H9 (cell line): ENCODE results near the gene SLC7A5. TPM values are rescaled to one million over a fixed set of nuclear protein-coding genes. Genes with fewer than 3 reads are reported as not detected.

Experiments used
- DNase-seq: peaks from one replicate; pipeline ENCODE4 v3.0.0-alpha.2; 2017
- H2AFZ ChIP-seq: one replicate; pipeline ENCODE4 v1.6.1; 2013; ENCODE audit warnings: mild to moderate bottlenecking, low read length, control low read depth, moderate library complexity
- H2AK5ac ChIP-seq: 2 replicates; pipeline ENCODE4 v1.6.1; 2013; ENCODE audit warnings: low read length, control low read depth, mixed read lengths; ENCODE audit not compliant: insufficient read length
- H2BK120ac ChIP-seq: one replicate; pipeline ENCODE4 v1.6.1; 2013; ENCODE audit warnings: low read depth, mild to moderate bottlenecking, low read length, control low read depth, inconsistent platforms; ENCODE audit not compliant: poor library complexity, severe bottlenecking
- H2BK12ac ChIP-seq: 2 replicates; pipeline ENCODE4 v1.6.1; 2013; ENCODE audit warnings: low read length, control low read depth, mixed read lengths, low read depth; ENCODE audit not compliant: insufficient read length
- H2BK15ac ChIP-seq: 2 replicates; pipeline ENCODE4 v1.6.1; 2013; ENCODE audit warnings: low read depth, low read length, control low read depth
- H2BK20ac ChIP-seq: one replicate; pipeline ENCODE4 v1.6.1; 2013; ENCODE audit warnings: low read depth, mild to moderate bottlenecking, low read length, control low read depth, inconsistent platforms; ENCODE audit not compliant: poor library complexity, severe bottlenecking
- H2BK5ac ChIP-seq: 2 replicates; pipeline ENCODE4 v1.6.1; 2013; ENCODE audit warnings: low read length, control low read depth, mixed read lengths; ENCODE audit not compliant: insufficient read length
- H3K14ac ChIP-seq: 2 replicates; pipeline ENCODE4 v1.6.1; 2013; ENCODE audit warnings: low read length, control low read depth; ENCODE audit not compliant: insufficient read depth
- H3K18ac ChIP-seq: 2 replicates; pipeline ENCODE4 v1.6.1; 2013; ENCODE audit warnings: low read depth, mild to moderate bottlenecking, mixed read lengths, low read length, control low read depth; ENCODE audit not compliant: insufficient read length
- H3K23ac ChIP-seq: 2 replicates; pipeline ENCODE4 v1.6.1; 2013; ENCODE audit warnings: low read length, control low read depth, mixed read lengths, low read depth; ENCODE audit not compliant: insufficient read length
- H3K23me2 ChIP-seq: 2 replicates; pipeline ENCODE4 v1.6.1; 2013; ENCODE audit warnings: low read depth, mild to moderate bottlenecking, mixed read lengths, low read length, control low read depth; ENCODE audit not compliant: insufficient read length, poor library complexity, severe bottlenecking
- H3K27ac ChIP-seq: 2 replicates; pipeline ENCODE4 v1.5.1; 2013; ENCODE audit warnings: low read length, control low read depth, mixed read lengths, low read depth; ENCODE audit not compliant: insufficient read length
- H3K27me3 ChIP-seq: 2 replicates; pipeline ENCODE4 v1.6.1; 2013; ENCODE audit warnings: low read length, control low read depth, inconsistent platforms; ENCODE audit not compliant: insufficient read depth
- H3K4ac ChIP-seq: 2 replicates; pipeline ENCODE4 v1.6.1; 2013; ENCODE audit warnings: low read depth, mild to moderate bottlenecking, control low read depth, inconsistent platforms, low read length, moderate library complexity
- H3K4me1 ChIP-seq: 2 replicates; pipeline ENCODE4 v1.6.1; 2013; ENCODE audit warnings: low read length, control low read depth, inconsistent platforms; ENCODE audit not compliant: insufficient read depth
- H3K4me2 ChIP-seq: 2 replicates; pipeline ENCODE4 v1.6.1; 2013; ENCODE audit warnings: low read length, control low read depth, mixed read lengths; ENCODE audit not compliant: insufficient read length, insufficient read depth
- H3K56ac ChIP-seq: 2 replicates; pipeline ENCODE4 v1.6.1; 2013; ENCODE audit warnings: low read depth, mild to moderate bottlenecking, mixed read lengths, low read length, control low read depth; ENCODE audit not compliant: insufficient read length
- H3K79me1 ChIP-seq: 2 replicates; pipeline ENCODE4 v1.6.1; 2013; ENCODE audit warnings: low read depth, mild to moderate bottlenecking, moderate library complexity, low read length, control low read depth, inconsistent platforms; ENCODE audit not compliant: insufficient read depth, poor library complexity, severe bottlenecking
- H3K79me2 ChIP-seq: 2 replicates; pipeline ENCODE4 v1.6.1; 2013; ENCODE audit warnings: low read length, control low read depth, inconsistent platforms; ENCODE audit not compliant: insufficient read depth
- H3K9ac ChIP-seq: 2 replicates; pipeline ENCODE4 v1.6.1; 2013; ENCODE audit warnings: low read length, control low read depth, mixed read lengths; ENCODE audit not compliant: insufficient read length; ENCODE audit errors: extremely low read depth
- H3K9me3 ChIP-seq: one replicate; pipeline ENCODE4 v1.6.1; 2013; ENCODE audit warnings: low read depth, low read length, inconsistent platforms; ENCODE audit not compliant: control insufficient read depth
- H3T11ph ChIP-seq: one replicate; pipeline ENCODE4 v1.6.1; 2013; ENCODE audit warnings: mild to moderate bottlenecking, low read length, control low read depth, inconsistent platforms
- H4K20me1 ChIP-seq: one replicate; pipeline ENCODE4 v1.6.1; 2013; ENCODE audit not compliant: control insufficient read depth, insufficient read length, insufficient read depth
- H4K5ac ChIP-seq: 2 replicates; pipeline ENCODE4 v1.6.1; 2013; ENCODE audit warnings: low read depth, mild to moderate bottlenecking, mixed read lengths, low read length, control low read depth; ENCODE audit not compliant: insufficient read length
- H4K8ac ChIP-seq: replicated peaks from 2 replicates; pipeline ENCODE4 v1.6.1; 2013; ENCODE audit warnings: low read length, control low read depth, mixed read lengths, low read depth; ENCODE audit not compliant: insufficient read length
- H4K91ac ChIP-seq: 2 replicates; pipeline ENCODE4 v1.6.1; 2013; ENCODE audit warnings: low read depth, mild to moderate bottlenecking, moderate library complexity, mixed read lengths, low read length, control low read depth; ENCODE audit not compliant: insufficient read length
- H3K27ac Mint-ChIP-seq, 3 experiments: 2 replicates in 2 of 3; 3 replicates in 1 of 3; pipeline ENCODE4 v1.8.0; 2020 to 2021; ENCODE audit warnings: mixed read lengths in 3 of 3, mild to moderate bottlenecking in 1 of 3, moderate library complexity in 1 of 3
- H3K27me3 Mint-ChIP-seq: 2 replicates; pipeline ENCODE4 v1.8.0; 2021; ENCODE audit warnings: low read depth, mild to moderate bottlenecking, moderate library complexity, mixed read lengths
- H3K36me3 Mint-ChIP-seq, 3 experiments: 2 replicates in 2 of 3; 3 replicates in 1 of 3; pipeline ENCODE4 v1.8.0; 2020 to 2021; ENCODE audit warnings: low read depth in 3 of 3, mixed read lengths in 3 of 3; ENCODE audit not compliant: insufficient read depth in 1 of 3
- H3K4me1 Mint-ChIP-seq, 2 experiments: 2 replicates each; pipeline ENCODE4 v1.8.0; 2020; ENCODE audit warnings: mixed read lengths in 2 of 2
- H3K4me3 Mint-ChIP-seq, 2 experiments: 2 replicates in 1 of 2; 3 replicates in 1 of 2; pipeline ENCODE4 v1.8.0; 2020 to 2021; ENCODE audit warnings: mild to moderate bottlenecking in 2 of 2, mixed read lengths in 2 of 2, moderate library complexity in 1 of 2
- H3K9me3 Mint-ChIP-seq, 2 experiments: 2 replicates in 1 of 2; 3 replicates in 1 of 2; pipeline ENCODE4 v1.8.0; 2020; ENCODE audit warnings: mild to moderate bottlenecking in 2 of 2, mixed read lengths in 2 of 2, moderate library complexity in 1 of 2
- WGBS: extraction: QIAGEN DNeasy Blood & Tissue Kit; methylation state at CpG from one replicate; pipeline ENCODE4 v1.1.7; 2013; ENCODE audit warnings: missing lambda C conversion rate, low lambda C conversion rate, mixed read lengths; ENCODE audit not compliant: insufficient read length; ENCODE audit errors: extremely low coverage; 5-methylcytosine and 5-hydroxymethylcytosine counted together
- total RNA-seq: library from RNA; stranded (reverse); gene quantifications from 2 replicates; pipeline ENCODE4 v1.2.1, GENCODE V29; 2021
- TF ChIP-seq, protein P1 (sequence below): fragments of 200-600 bp; sonication (generic); conservative IDR thresholded peaks from 3 replicates; pipeline ENCODE4 v1.8.0; 2021; ENCODE audit warnings: antibody characterized with exemption, mild to moderate bottlenecking

The SLC7A5 gene
- total RNA-seq, 1 experiment from 2014 or later: 217 TPM

GRCh38 chr16:87841340-87842208 is 27.7 kb downstream of the SLC7A5 start:
- peak overlapping the region in 1 of 3 experiments; percentile 85; a peak in 1 of 7 replicates for H3K27ac Mint-ChIP-seq
- no peak overlapping the region for H3K23ac ChIP-seq
- H4K5ac ChIP-seq: no peak overlapping the region
- peaks cover 4% of the 10 kb centered on the region for H3K79me1 ChIP-seq
- H2BK20ac ChIP-seq: no peak overlapping the region
- no peak overlapping the region for H3K27ac ChIP-seq
- H3T11ph ChIP-seq: no peak overlapping the region
- H3K9me3 ChIP-seq: no peaks in the 10 kb centered on the region
- no peak overlapping the region for H3K4me2 ChIP-seq
- H3K23me2 ChIP-seq: no peaks in the 10 kb centered on the region
- no peak overlapping the region for H2AK5ac ChIP-seq
- H3K4ac ChIP-seq: no peak overlapping the region
- H3K36me3 Mint-ChIP-seq: peaks cover 10 to 68% (median 38%) of the 10 kb centered on the region in 3 experiments; a peak in 6 of 7 replicates
- no peaks in the 10 kb centered on the region for H4K20me1 ChIP-seq
- H3K18ac ChIP-seq: no peak overlapping the region
- H3K27me3 Mint-ChIP-seq: no peaks in the 10 kb centered on the region
- no peak overlapping the region for H3K4me3 Mint-ChIP-seq
- no peaks in the 10 kb centered on the region for H3K4me1 ChIP-seq
- no peak overlapping the region for H4K91ac ChIP-seq
- no peaks in the 10 kb centered on the region; the same call in 1 of the 2 replicates for H3K79me2 ChIP-seq
- no peak overlapping the region for H4K8ac ChIP-seq
- no peak overlapping the region for H2AFZ ChIP-seq
- H3K4me1 Mint-ChIP-seq: peaks cover 10 to 18% of the 10 kb centered on the region in 2 experiments
- no peaks in the 10 kb centered on the region for H3K9me3 Mint-ChIP-seq
- no peak overlapping the region for H2BK5ac ChIP-seq
- no CpG with 5 or more reads among the region's 22 CpGs for WGBS
- H3K56ac ChIP-seq: no peak overlapping the region
- no peak overlapping the region for H2BK15ac ChIP-seq
- no peak for DNase-seq
- H3K14ac ChIP-seq: no peak overlapping the region
- no peak overlapping the region for H2BK12ac ChIP-seq
- no peak overlapping the region for H3K9ac ChIP-seq
- no peak overlapping the region for H2BK120ac ChIP-seq
- no peaks in the 10 kb centered on the region for H3K27me3 ChIP-seq
- TF ChIP-seq, protein P1, sequence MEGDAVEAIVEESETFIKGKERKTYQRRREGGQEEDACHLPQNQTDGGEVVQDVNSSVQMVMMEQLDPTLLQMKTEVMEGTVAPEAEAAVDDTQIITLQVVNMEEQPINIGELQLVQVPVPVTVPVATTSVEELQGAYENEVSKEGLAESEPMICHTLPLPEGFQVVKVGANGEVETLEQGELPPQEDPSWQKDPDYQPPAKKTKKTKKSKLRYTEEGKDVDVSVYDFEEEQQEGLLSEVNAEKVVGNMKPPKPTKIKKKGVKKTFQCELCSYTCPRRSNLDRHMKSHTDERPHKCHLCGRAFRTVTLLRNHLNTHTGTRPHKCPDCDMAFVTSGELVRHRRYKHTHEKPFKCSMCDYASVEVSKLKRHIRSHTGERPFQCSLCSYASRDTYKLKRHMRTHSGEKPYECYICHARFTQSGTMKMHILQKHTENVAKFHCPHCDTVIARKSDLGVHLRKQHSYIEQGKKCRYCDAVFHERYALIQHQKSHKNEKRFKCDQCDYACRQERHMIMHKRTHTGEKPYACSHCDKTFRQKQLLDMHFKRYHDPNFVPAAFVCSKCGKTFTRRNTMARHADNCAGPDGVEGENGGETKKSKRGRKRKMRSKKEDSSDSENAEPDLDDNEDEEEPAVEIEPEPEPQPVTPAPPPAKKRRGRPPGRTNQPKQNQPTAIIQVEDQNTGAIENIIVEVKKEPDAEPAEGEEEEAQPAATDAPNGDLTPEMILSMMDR: no peak
